Left kidney (tissue), 8 donors: ENCODE results near the gene NADK. TPM values are rescaled to one million over a fixed set of nuclear protein-coding genes. Genes with fewer than 3 reads are reported as not detected.

Source experiments
- DNase-seq: peaks from one replicate; pipeline ENCODE4 v3.0.0-alpha.2; 2013
- long read RNA-seq, 8 donors: transcript quantifications; one replicate each; lab custom pipeline, GENCODE V29; 2026
- polyA plus RNA-seq: library from polyadenylated mRNA; unstranded; fragments of 120-200 nt; gene quantifications from one replicate; pipeline ENCODE4 v1.2.1, GENCODE V29; 2013; ENCODE audit not compliant: insufficient read length

Gene NADK
- 44.3 TPM for polyA plus RNA-seq
- long read RNA-seq, donor 1, transcript NADK-201 (12 exons, 3,235 nt), result major isoform, 10 of 33 reads
- long read RNA-seq, donor 1, partial matches to known transcripts, result 17 of 33 reads
- long read RNA-seq, donor 1, other reads (novel, unspliced or antisense), result 0 of 33 reads
- long read RNA-seq, donor 2, transcript NADK-201 (12 exons, 3,235 nt), result major isoform, 9 of 12 reads
- long read RNA-seq, donor 2, partial matches to known transcripts, result 0 of 12 reads
- long read RNA-seq, donor 2, other reads (novel, unspliced or antisense), result 0 of 12 reads
- long read RNA-seq, donor 3, transcript NADK-201 (12 exons, 3,235 nt), result major isoform, 6 of 9 reads
- long read RNA-seq, donor 3, partial matches to known transcripts, result 0 of 9 reads
- long read RNA-seq, donor 3, other reads (novel, unspliced or antisense), result 0 of 9 reads
- long read RNA-seq, donor 4, result 0 reads
- long read RNA-seq, donor 5, transcript NADK-201 (12 exons, 3,235 nt), result major isoform, 16 of 20 reads
- long read RNA-seq, donor 5, partial matches to known transcripts, result 0 of 20 reads
- long read RNA-seq, donor 5, other reads (novel, unspliced or antisense), result 0 of 20 reads
- long read RNA-seq, donor 6, transcript NADK-201 (12 exons, 3,235 nt), result major isoform, 14 of 20 reads
- long read RNA-seq, donor 6, partial matches to known transcripts, result 0 of 20 reads
- long read RNA-seq, donor 6, other reads (novel, unspliced or antisense), result 0 of 20 reads
- long read RNA-seq, donor 7, transcript NADK-201 (12 exons, 3,235 nt), result major isoform, 11 of 16 reads
- long read RNA-seq, donor 7, partial matches to known transcripts, result 0 of 16 reads
- long read RNA-seq, donor 7, other reads (novel, unspliced or antisense), result 0 of 16 reads
- long read RNA-seq, donor 8, transcript NADK-201 (12 exons, 3,235 nt), result major isoform, 7 of 7 reads
- long read RNA-seq, donor 8, partial matches to known transcripts, result 0 of 7 reads
- long read RNA-seq, donor 8, other reads (novel, unspliced or antisense), result 0 of 7 reads

GRCh38 chr1:1777950-1778662 lies at the start of gene NADK:
Gene NADK, minus strand, starts transcription at chr1:1778470. Its CDS starts 13,064 bp downstream, at chr1:1765406.
- no peak for DNase-seq

GRCh38 chr1:1827089-1827848 lies 49.0 kb upstream of the NADK start:
- DNase-seq, result no peak

- no peak for DNase-seq
Observed at GRCh38 chr1:1826356-1827088, 48.3 kb upstream of the NADK start.

GRCh38 chr1:1825217-1825616 lies 46.9 kb upstream of the NADK start:
- DNase-seq, result no peak

GRCh38 chr1:1819762-1820161 lies 41.5 kb upstream of the NADK start:
- DNase-seq, result no peak

GRCh38 chr1:1817221-1817620 lies 39.0 kb upstream of the NADK start:
- no peak for DNase-seq

- DNase-seq, result no peak
Observed at GRCh38 chr1:1815606-1816281, 37.5 kb upstream of the NADK start.

GRCh38 chr1:1809489-1809888 lies 31.2 kb upstream of the NADK start:
- DNase-seq, result no peak

GRCh38 chr1:1808206-1808605 lies 29.9 kb upstream of the NADK start:
- DNase-seq, result no peak

- DNase-seq, result no peak
Observed at GRCh38 chr1:1806890-1807289, 28.6 kb upstream of the NADK start.

GRCh38 chr1:1804301-1804700 lies 26.0 kb upstream of the NADK start:
- no peak for DNase-seq

- no peak for DNase-seq
Observed at GRCh38 chr1:1802871-1803270, 24.6 kb upstream of the NADK start.

- DNase-seq, result no peak
Observed at GRCh38 chr1:1799716-1800115, 21.4 kb upstream of the NADK start.

GRCh38 chr1:1797731-1798341 lies 19.6 kb upstream of the NADK start:
- DNase-seq, result no peak

GRCh38 chr1:1796466-1796865 lies 18.2 kb upstream of the NADK start:
- DNase-seq, result no peak

GRCh38 chr1:1794999-1795398 lies 16.7 kb upstream of the NADK start:
- no peak for DNase-seq

- no peak for DNase-seq
Observed at GRCh38 chr1:1793481-1794244, 15.4 kb upstream of the NADK start.

- DNase-seq, result no peak
Observed at GRCh38 chr1:1788646-1789431, 10.6 kb upstream of the NADK start.
